GM19452 (cell line): ENCODE results near the gene CTH.
A peak's percentile ranks its signal among the peaks of the same experiment; 100 is the strongest.
"Not testable (repeated sequence)": the region's sequence is repeated elsewhere in the genome, so short reads cannot be mapped to it uniquely, and the experiment has no call there.

Experiments
- ATAC-seq: cut with Tn5 transposase; IDR thresholded peaks from one replicate; pipeline ENCODE4 v1.9.1; 2021; ENCODE audit not compliant: unreplicated experiment

The CTH gene

DNA sequence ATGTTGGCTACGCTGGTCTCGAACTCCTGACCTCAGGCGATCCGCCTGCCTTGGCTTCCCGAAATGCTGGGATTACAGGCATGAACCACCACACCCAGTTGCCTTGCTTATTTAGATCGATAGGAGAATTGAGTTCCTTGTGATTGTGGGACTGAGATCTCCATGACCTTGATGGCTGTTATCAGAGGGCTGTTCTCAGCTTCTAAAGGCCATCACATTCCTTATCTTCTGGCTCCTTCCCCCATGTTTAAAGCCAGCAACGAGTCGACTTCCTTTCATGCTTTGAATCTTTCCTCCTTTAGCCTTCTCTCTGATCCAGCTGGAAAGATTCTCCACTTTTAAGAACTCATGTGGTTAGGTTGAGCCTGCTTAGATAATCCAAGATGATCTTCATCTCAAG lies 38.0 kb downstream of the CTH start:
- ATAC-seq: no peak

DNA sequence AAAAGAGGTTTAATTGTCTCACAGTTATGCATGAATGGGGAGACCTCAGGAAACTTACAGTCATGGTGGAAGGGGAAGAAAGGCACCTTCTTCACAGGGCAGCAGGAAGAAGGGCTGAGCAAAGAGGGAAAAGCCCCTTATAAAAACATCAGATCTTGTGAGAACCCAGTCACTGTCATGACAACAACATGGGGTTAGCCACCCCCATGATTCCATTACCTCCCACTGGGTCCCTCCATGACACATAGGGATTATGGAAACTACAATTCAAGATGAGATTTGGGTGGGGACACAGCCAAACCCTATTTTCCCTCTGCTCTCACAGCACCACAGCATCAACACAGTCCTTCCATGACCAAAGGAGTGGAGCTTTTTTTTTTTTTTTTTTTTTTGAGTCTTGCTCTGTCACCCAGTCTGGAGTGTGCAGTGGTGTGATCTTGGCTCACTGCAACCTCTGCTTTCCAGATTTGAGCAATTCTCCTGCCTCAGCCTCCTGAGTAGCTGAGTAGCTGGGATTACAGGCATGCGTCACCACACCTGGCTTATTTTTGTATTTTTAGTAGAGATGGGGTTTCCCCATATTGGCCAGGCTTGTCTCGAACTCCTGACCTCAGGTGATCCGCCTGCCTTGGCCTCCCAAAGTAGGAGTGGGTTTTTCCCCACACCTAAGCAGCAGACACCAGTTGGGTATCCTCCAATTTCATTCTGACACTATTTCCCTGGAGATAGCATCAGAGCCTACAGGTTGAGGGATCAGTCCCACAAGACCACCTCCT lies 41.3 kb downstream of the CTH start:
- ATAC-seq: not testable (repeated sequence)

DNA sequence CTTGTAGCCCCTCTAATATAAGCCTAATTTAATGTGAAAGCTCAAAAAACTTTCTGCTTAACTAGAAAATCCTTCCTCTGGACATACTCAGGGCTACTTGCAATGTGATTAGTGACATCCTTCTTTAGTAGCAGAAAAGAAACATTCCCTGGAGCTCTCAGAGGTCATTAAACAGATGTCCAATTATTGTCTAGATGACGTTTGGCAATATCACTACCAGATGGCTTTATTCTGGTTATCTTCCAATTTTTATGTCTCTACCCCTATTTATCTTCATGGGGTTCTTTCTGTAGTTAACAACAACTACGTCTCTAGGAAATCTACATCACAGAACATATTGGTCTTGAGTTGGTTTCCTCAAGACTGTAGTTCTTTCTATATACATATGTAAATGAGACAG lies 44.2 kb downstream of the CTH start:
- no peak for ATAC-seq

DNA sequence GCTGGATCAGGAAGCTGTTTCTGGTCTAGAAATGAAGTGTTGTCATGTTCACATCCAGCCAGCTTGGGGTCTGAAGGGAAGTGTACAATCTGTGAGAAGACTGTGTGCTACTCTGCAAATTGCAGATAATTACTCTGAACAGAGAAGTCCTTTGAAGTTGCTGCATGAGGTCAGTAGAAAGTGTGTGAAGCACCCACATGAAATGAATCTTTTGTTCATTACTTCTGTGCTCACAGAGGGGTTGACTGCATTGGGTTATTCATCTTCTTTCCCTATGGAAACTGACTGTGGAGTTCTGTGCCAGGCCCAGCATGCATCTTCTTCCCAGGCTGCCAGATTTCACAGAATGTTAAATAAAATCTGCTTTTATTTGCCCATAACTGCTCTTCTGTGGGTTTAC lies 47.1 kb downstream of the CTH start:
- ATAC-seq: no peak

DNA sequence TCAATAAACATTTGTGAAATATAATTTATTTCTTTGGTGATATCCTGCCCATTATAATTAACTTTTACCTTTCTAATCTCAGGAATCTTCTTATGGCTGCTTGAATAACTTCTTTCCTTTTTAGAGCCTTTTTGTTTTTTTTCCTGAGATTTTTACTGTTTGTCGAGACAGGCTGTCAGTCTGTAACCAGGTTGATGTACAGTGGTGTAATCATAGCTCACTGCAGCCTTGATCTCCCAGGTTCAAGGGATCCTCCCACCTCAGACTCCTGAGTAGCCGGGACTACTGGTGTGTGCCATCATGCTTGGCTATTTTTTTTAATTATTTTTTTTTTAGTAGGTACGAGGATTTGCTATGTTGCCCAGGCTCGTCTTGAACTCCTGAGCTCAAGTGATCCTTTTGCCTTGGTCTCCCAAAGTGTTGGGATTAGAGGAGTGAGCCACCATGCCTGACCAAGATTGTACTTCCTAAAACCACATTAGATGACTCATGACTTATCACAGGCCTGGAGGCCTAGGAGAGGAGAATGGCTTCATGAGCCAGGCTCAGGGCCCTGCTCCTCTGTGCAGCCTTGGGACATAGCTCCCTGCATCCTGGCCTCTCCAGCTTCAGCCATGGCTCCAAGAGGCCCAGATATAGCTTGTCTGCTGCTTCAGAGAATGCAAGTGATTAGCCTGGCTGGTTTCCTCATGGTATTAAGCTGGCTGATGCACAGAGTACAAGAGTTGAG lies 48.6 kb downstream of the CTH start:
- ATAC-seq: no peak

DNA sequence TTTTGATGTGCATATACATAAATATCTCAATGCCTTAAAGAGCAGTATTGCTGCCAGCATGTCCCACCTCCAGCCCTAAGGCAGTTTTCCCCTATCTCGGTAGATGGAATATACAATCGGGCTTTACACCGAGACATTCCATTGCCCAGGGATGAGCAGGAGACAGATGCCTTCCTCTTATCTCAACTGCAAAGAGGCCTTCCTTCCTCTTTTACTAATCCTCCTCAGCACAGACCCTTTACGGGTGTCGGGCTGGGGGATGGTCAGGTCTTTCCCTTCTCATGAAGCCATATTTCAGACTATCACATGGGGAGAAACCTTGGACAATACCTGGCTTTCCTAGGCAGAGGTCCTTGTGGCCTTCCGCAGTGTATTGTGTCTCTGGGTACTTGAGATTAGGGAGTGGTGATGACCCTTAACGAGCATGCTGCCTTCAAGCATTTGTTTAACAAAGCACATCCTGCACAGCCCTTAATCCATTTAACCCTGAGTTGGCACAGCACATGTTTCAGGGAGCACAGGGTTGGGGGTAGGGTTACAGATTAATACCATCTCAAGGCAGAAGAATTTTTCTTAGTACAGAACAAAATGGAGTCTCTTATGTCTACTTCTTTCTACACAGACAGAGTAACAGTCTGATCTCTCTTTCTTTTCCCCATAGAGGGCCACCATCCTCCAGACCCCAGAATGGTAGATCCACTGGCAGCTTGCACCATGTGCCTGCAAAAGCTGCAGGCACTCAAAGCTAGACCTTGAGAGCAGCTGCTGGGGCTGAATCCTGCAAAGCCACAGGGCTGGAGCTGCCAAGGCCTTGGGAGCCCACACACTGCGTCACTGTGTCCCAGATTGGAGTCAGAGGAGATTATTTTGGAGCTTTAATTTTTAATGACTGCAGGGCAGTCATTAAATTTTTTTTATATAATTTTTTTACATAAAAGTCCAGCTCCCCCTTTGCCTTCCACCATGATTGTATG lies 50.0 kb downstream of the CTH start:
- ATAC-seq: not testable (repeated sequence)

DNA sequence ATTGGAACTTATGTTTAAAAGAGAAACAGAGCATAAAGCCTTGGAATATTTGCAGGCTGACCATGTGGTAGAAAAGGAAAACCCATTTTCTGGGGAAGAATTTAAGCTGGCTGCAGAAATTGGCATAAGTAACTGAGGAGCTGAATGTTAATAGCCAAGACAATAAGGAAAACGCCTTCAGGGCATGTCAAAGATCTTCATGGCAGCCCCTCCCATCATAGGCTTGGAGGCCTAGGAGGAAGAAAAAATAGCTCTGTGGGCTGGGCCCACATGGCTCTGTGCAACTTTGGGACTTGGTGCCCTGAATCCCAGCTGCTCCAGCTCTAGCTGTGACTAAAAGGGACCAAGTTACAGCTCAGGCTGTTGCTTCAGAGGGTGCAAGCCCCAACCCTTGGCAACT lies 51.5 kb downstream of the CTH start:
- no peak for ATAC-seq

DNA sequence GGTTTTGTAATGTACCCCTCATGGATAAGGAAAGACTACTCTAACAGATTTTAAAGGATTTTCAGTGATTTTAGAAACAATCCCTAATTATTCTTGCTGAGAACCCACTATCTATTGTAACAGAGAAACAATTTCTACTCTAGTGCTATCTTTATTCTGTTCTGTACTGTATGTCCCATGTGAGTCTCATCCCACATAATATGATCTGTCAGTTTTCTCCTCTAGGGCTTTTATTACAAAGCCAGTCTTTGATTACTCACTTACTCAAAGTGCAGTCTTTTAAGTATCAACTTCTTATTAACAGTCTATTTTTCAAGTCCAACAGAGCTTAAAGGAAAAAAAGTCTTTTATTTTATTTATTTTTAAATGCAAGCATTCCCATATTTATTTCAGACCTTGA lies 54.8 kb downstream of the CTH start:
- no peak for ATAC-seq

DNA sequence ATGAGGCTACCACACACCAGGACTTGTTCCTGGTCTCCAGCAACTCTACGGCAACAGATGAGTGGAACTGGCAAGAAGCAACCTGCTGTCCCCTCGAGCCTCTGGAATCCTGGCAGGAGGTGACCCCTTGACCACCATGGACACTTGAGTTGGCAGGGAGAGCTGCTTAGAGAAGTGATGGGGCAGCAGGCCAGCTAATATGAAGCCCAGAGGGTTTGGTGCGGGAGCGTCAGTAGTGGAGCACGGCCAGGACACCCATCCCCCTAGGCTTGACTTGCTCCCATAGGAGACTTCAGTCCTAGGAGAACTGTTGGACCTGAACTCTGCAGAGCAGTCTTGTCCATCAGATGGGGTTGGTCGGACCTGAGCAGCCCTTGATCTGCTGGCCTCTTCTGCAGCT lies 56.5 kb downstream of the CTH start:
- no peak for ATAC-seq

DNA sequence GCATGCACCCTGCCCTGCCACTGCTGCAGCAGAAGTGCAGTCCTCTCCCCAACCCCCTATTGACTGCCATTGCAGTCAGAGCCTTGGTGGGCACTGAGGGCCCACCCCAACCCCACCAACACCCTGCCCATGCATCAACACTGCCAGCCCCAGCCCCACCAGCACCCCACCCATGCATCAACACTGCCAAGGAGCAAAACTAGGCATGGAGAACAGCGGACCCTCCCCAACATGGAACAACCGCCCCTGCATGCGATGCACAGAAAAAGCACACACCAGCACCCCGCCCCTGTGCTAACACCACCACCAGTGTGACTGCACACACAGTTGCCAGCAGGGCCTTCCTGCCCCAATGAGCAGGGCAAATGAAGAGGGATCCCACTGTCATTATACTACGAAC lies 57.1 kb downstream of the CTH start:
- no peak for ATAC-seq

DNA sequence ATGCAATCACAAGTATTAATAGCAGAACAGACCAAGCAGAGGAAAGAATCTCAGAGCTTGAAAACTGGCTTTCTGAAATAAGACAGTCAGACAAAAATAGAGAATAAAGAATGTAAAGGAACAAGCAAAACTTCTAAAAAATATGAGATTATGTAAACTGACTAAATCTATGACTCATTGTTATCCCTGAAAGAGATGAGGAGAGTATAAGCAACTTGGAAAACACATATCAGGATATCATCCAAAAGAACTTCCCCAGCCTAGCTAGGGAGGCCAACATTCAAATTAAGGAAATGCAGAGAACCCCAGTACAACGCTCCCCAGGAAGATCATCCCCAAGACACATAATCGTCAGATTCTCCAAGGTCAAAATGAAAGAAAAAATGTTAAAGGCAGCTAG lies 58.1 kb downstream of the CTH start:
- ATAC-seq: not testable (repeated sequence)

DNA sequence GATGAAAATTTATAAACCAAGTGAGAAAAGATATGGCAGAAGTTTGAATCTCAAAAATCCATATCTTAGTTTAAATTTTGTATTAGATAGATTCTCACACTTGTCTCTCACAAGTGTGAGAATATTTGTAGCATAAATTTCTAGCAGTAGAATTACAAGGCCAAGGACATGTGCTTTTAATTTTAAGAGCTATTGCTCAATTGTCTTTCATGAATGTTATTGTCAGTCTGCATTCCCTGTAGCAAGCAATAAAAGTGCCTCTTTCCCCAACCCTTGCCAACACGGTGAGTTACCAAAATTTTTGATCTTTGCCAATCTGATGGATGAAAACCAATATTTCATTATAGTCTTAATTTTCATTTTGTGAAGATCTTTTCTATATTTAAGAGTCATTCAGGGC lies 64.0 kb downstream of the CTH start:
- no peak for ATAC-seq

DNA sequence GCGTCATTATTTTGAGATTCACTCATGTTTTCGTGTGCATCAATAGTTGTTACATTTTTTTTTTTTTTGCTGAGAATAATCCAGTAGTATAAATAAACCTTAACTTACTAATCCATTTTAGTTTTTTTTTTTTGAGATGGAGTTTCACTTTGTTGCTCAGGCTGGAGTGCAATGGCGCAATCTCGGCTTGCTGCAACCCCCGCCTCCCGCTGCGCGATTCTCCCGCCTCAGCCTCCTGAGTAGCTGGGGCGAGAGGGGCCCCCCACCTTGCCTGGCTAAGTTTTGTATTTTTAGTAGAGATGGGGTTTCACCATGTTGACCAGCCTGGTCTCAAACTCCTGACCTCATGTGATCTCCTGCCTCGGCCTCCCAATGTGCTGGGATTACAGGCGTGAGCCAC lies 66.0 kb downstream of the CTH start:
- ATAC-seq: no peak

DNA sequence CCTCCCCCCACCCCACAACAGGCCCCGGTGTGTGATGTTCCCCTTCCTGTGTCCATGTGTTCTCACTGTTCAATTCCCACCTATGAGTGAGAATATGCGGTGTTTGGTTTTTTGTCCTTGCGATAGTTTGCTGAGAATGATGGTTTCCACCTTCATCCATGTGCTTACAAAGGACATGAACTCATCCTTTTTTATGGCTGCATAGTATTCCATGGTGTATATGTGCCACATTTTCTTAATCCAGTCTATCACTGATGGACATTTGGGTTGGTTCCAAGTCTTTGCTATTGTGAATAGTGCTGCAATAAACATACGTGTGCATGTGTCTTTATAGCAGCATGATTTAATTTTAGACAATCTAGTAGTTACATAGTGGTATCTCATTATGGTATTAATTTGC lies 66.8 kb downstream of the CTH start:
- ATAC-seq: not testable (repeated sequence)

DNA sequence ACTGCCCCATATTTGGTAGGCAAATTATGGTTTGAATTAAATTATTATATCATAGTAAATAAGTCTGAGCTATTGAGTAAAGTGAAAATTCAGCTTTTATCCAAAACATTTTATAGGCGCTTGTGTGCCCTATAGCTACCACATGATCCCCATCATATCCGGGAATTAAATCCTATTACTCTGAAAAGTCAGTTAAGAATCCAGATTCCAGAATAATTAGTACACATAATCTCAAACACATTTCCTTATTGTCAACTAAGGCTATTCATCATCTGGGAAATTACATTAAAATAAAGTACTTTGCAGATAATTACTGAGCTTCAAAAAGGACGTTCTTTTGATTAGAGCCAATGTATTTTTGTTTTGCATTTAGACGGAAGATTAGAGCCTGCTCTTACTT lies 72.3 kb downstream of the CTH start:
- no peak for ATAC-seq

DNA sequence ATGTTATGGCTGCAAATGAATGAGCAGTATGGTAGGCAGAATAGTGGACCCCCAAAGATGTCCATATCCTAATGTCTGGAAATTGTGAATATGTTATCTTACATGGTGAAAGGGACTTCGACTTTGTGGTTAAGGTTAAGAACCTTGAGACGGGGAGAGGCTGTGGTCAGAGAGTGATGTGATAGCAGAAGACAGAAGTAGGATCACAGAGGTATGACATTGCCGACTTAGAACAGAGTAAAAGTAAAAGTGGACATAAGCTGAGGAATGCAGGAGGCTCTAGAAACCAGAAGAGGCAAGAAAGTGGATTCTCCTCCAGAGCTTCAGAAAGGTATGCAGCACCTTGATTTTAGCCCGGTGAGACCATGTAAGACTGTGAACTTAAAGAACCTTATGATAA lies 74.6 kb downstream of the CTH start:
- no peak for ATAC-seq

DNA sequence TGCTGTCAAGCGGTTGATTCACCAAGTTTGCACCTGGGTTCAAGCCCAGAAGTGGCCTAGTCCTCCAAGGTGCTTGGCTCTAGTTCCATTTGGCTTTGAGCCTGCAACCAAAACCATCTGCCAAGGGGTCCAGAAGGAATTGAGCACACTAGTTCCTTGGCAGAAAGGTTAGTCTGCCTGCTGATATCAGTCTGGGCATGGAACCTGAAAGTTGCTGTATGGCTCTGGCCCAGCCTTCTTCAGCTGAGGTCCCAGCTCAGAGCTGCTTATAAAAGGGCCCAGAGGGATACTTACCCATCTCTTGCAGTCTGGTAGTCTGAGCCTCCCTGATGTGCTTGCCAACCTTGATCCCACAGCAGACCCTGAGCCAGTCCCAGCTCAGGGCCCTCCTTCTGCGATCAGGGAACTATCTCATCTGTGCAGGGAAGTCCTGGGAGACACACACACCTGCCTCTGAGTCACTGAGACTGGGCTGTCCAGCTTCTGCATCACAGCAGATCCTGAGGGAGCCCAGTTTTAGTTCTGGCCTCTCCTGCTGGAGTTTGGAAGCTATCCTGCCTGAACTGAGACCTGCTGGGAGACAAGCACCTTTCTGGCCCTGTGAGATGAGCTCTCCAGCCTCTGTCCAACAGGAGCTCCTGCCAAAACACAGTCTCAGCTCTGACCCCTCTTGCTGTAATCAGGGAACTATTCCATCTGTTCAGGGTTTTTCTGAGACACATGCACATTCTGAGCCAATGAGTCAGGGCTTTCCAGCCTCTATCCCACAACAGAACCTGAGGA lies 75.8 kb downstream of the CTH start:
- ATAC-seq: no peak

DNA sequence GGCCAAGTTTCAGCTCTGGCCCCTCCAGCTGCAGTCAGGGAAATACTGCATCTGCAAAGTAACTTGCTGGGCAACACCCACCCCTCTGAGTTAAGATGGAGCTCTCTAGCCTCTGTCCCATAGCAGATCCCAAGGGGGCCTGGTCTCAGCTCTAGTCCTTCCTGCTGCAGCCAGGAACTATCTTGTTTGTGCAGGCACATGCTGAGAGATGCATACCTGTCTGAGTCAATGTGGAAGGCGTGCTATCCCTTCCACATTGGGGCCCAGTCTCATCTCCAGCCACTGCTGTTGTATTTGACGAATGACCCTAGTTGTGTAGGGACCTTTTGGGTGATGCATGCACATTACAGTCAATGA lies 76.4 kb downstream of the CTH start:
- ATAC-seq: no peak

DNA sequence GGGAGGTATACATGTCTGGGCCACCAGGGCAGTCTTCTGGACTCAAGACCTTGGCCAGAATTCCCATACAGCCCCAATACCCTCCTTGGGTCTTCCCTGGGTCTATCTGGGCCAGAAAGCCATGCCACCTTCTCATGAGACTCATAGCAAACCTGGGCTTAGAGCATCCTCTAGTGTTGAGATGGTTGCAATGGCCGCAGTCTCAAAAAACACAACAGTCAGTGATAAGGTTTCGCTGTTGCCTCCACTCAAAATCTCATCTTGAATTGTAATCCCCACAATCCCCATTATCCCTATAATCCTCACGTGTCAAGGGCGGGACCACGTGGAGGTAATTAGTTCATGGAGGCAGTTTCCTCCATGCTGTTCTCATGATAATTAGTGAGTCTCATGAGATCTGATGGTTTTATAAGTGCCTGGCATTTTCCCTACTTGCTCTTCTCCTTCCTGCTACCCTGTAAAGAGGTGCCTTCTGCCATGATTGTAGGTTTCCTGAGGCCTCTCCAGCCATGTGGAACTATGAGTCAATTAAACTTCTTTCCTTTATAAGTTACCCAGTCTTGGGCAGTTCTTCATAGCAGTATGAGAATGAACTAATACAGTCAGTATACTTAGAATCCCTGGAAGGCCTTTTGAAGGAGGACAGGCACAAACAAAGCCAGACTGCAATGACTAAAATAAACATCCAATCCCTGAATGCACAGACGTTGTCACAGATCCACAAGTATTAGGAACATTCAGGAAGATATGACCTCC lies 77.0 kb downstream of the CTH start:
- peak; percentile 63 for ATAC-seq
